HG03558 (cell line): Measurements from ENCODE around the gene TNFRSF1B.

Experiments used
- ATAC-seq: cut with Tn5 transposase; IDR thresholded peaks from one replicate; pipeline ENCODE4 v1.9.1; 2021; ENCODE audit warnings: moderate number of reproducible peaks; ENCODE audit not compliant: unreplicated experiment; ENCODE audit errors: extremely low read depth

TNFRSF1B gene

GRCh38 chr1:12141163-12141850 is 25.5 kb upstream of the TNFRSF1B start:
- ATAC-seq, result no peak

GRCh38 chr1:12142141-12142823 is 24.5 kb upstream of the TNFRSF1B start:
- ATAC-seq, result no peak

GRCh38 chr1:12142891-12143630 is 23.7 kb upstream of the TNFRSF1B start:
- no peak for ATAC-seq

- ATAC-seq, result no peak
Measured at GRCh38 chr1:12143631-12144155, 23.1 kb upstream of the TNFRSF1B start.

GRCh38 chr1:12144236-12144635 is 22.6 kb upstream of the TNFRSF1B start:
- ATAC-seq, result no peak

- no peak for ATAC-seq
Measured at GRCh38 chr1:12144969-12145368, 21.8 kb upstream of the TNFRSF1B start.

GRCh38 chr1:12145616-12146342 is 21.0 kb upstream of the TNFRSF1B start:
- no peak for ATAC-seq

GRCh38 chr1:12146343-12147112 is 20.3 kb upstream of the TNFRSF1B start:
- no peak for ATAC-seq

GRCh38 chr1:12147201-12147701 is 19.5 kb upstream of the TNFRSF1B start:
- ATAC-seq, result no peak

GRCh38 chr1:12148160-12148957 is 18.4 kb upstream of the TNFRSF1B start:
- ATAC-seq, result no peak

- ATAC-seq, result no peak
Measured at GRCh38 chr1:12148958-12149790, 17.6 kb upstream of the TNFRSF1B start.

- ATAC-seq, result no peak
Measured at GRCh38 chr1:12149791-12150175, 17.0 kb upstream of the TNFRSF1B start.

- ATAC-seq, result no peak
Measured at GRCh38 chr1:12150456-12151200, 16.2 kb upstream of the TNFRSF1B start.

- no peak for ATAC-seq
Measured at GRCh38 chr1:12151465-12151864, 15.3 kb upstream of the TNFRSF1B start.

GRCh38 chr1:12152113-12152891 is 14.5 kb upstream of the TNFRSF1B start:
- peak; percentile 34 for ATAC-seq

- no peak for ATAC-seq
Measured at GRCh38 chr1:12153181-12153785, 13.5 kb upstream of the TNFRSF1B start.
